Suppressor macrophage treated with lipopolysaccharide for 4 hours (primary cell): Measurements from ENCODE around the gene RADX.

Experiments used
- DNase-seq: peaks from one replicate; pipeline ENCODE4 v3.0.0-alpha.2; 2020

The RADX gene

GRCh38 chrX:106696502-106696901 lies 84.7 kb downstream of the RADX start:
- no peak for DNase-seq

DNA sequence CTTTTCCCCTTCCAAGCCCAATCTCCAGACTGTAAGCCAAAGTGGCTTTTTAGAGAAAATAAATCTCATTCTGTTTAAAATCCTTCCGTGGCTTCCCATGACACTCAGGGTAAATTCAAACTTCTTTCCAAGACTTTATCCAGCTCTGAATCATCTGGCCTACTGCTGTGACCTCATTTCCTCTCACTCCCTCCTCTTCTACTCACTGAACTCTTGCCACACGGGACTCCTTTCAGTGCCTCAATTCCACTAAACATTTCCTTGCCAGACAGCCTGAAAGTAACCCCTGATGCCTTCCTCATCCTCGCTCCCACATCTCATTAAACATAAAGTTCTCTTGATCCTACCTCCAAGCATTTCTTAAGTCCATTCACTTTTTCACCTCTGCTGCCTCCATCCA lies 86.9 kb downstream of the RADX start:
- DNase-seq = no peak

GRCh38 chrX:106702636-106703035 lies 90.9 kb downstream of the RADX start:
- DNase-seq = no peak

DNA sequence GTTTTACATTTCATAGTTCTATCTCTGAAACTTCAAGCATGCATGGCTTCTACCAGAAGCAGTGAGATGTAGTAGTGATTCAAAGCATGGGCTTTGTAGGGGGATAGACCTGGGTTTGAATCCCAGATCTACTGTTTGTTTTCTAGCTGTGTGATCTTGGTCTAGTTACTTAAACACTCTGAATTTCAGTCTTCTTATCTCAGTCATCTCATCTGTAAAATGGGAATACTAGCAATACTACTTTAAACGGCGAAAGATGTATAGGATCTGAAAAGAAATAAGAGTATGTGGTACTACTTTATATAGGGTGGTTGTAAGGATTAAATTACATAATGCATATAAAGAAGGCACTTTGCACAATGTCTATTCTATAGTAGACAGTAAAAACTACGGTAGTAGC lies 94.7 kb downstream of the RADX start:
- no peak for DNase-seq

DNA sequence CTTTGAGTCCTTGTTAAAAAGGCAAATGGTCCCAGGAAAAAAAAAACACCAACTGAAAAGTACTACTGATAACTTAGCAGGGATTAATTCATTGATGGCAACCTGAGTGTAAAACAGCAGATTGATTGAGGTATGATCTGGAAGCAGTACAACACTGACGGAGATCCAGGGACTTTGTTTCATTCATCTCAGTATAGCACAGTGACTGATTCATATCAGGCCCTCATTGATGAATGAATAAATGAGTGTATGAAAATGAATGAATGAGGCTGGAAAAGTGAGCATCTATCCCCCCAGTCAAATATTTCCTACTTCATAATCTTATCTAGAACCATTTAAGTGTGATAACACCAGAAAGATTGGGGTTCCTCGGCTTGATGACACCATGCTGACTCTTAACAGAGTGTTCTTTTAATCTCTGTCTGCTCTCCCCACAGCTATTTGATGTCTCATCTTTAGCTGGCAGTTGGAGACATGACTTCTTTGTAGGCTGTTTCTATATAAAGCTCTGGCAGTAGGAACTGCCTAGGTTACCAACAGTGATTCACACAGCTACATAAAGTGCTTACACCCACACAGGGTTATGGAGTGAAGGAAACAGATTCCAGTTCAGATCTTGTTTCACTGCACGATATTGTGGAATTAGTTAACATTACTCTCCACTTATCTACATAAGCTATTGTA lies 96.1 kb downstream of the RADX start:
- DNase-seq = peak; percentile 37

DNA sequence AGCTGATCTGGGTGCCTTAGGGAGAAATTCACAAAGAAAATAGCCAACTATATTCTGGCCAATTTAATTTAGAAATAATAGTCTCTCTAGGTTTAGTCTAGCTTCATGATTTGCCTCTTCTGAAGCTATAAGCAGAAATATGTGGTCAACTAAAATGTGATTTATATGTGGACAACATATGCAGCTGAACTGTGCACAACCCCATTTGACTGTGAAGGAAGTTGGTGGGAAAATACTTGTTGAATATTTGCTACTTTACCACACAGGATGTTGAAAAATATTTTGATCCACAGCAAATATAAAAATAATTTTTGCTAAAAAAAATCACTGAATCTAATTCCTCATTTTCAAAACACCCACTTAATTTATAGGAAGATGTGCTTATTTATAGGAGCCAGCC lies 99.0 kb downstream of the RADX start:
- no peak for DNase-seq

DNA sequence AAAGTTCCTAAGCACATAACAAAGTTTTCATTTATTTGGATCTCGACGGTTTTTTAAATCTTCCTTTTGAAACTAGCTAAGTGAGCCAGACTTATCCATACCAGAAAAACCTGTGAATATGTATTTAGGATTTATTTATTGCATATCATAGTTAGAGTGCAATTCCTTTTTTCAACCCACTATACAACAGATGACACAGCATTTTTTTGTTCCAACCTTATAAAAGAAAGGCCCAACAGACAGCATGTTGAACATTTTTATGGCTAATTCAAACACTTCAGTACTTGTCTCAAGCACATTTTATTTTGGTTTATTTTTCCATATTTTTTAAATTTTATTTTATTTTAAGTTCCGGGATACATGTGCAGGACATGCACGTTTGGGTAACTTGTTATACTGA lies 99.6 kb downstream of the RADX start:
- DNase-seq = no peak

- no peak for DNase-seq
These were observed 104.2 kb downstream of the RADX start for GRCh38 chrX:106716004-106716403.

DNA sequence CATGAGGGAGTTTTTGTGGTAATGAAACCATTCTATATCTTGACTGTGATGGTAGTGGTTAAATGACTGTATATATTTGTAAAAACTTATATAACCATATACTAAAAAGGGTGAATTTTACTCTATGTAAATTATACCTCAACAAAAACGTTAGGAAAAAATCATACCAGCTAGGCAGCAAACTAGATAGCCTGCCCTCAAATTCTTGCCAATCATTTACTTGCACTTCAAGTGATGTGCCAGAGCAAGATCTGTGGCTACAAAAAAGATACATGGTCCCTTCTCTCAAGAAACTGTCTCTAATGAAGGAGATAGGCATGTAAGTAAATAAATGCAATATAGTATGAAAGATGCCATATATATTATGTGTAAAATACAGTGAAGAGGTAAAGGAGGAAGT lies 104.7 kb downstream of the RADX start:
- no peak for DNase-seq

DNA sequence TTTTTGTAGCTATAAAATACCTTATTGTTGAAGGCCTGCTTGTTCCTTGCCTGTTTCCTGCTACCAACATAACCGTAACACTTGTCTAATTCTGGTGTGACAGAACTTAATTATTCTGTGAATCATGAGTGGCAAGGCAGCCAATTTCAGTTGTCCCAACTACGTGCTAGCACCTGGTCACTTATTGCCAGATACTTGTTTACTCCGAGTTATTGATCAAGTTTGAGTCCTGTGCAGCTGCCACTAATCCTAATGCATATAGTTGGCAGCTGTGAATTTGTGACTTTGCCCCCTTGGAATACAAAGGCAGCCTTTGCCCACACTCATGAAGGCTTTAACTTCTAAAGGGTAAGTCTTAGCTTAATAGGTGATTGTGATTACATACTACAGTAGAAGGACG lies 106.9 kb downstream of the RADX start:
- DNase-seq = no peak

DNA sequence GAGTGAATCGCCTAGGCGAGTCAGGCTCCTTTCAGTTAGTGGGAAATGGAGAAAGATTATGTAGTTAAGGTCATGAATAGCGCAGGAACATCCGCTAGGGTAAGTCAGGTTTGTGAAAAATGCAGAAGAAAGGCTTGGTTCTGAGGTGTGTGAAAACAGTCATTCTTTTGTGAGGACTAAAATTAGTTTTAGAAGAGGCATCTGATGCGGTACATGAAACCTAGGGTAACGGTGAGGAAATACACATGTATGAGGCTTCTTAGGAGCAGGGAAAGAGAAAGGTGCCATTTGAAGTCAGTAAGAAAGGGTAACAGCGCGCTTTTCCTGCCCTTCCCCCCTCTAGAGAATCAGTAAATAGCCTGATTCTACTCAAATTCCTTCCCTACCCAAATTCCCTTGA lies 114.2 kb downstream of the RADX start:
- no peak for DNase-seq

DNA sequence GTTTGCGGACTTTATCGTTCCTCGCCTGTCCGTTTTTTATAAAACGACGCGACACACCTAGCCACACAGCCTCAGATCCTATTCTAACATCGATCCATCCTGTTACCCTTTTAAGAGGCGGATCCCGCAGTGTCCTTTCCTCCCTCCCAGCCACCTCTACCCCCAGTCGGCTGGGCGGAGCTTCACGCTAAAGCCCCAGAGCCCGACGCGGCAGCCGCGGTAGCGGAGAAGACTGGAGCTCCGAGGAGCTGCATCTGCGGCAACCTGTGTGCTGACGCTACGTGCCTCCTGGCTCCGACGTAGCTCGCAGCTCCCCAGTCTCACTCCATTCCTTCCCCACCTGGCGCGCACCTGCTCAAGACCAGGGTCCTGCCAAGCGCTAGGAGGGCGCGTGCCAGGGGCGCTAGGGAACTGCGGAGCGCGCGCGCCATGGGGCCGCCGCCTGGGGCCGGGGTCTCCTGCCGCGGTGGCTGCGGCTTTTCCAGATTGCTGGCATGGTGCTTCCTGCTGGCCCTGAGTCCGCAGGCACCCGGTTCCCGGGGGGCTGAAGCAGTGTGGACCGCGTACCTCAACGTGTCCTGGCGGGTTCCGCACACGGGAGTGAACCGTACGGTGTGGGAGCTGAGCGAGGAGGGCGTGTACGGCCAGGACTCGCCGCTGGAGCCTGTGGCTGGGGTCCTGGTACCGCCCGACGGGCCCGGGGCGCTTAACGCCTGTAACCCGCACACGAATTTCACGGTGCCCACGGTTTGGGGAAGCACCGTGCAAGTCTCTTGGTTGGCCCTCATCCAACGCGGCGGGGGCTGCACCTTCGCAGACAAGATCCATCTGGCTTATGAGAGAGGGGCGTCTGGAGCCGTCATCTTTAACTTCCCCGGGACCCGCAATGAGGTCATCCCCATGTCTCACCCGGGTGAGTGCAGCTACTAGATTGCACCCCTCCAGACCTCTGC lies 115.0 kb downstream of the RADX start, which contains the start of gene RNF128:
Gene RNF128, plus strand, starts transcription at position 217 of the 953 bp plus-strand sequence. Its CDS starts 213 bp downstream, at position 430.
- peak; percentile 6 for DNase-seq

- no peak for DNase-seq
These were observed 116.6 kb downstream of the RADX start for GRCh38 chrX:106728337-106728736.
